ENCODE measurements around the gene SPATA20. TPM values are rescaled to one million over a fixed set of nuclear protein-coding genes. Genes with fewer than 3 reads are reported as not detected.

SPATA20 gene
- total RNA-seq, 4 donors from 2014 or later = 116 to 437 (median 228) TPM

DNA sequence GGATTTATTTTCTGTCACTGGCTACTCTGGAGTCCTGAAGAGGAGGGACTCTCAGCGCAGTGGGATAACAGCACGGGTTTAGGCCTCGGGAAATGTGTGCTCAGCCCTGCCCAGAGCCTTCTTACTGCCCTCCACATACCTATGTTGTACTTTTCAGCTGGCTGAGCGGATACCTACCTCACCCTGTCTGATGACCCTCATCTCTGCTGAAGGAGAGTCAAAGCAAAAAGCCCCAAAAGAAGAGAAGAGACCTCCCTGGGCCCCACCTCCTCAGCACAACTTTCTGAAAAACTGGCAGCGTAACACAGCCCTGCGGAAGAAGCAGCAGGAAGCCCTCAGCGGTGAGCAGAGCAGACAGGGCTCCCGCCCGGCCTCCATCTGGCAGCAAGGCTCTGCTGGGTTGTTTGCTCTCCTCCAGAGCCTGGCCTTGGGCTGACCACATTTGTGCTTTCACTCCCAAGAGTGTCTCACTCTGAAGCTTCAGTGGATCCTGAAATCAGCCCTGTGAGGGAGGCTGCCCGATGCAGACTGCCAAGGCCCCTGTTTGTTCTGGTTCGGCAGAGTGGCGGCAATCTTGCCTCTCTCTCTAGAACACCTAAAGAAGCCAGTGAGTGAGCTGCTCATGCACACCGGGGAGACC is 28.5 kb upstream of the SPATA20 start:
- in situ Hi-C loops (cut with MboI; ENCODE audit: low pct_ligation_motif_present in 1 of 4, low pct_unique_long_range_greater_than_20kb in 1 of 4, low sequenced_read_pairs in 3 of 4) = no loop called here
- Histone ChIP-seq H3K27ac (peak overlapping the region in 3 of 4 donors; percentile 14 to 37 (median 22)), H3K36me3 (no peaks in the 10 kb centered on the region), H3K27me3 (no peaks in the 10 kb centered on the region), H3K4me3 (no peak overlapping the region), H3K9me3 (no peaks in the 10 kb centered on the region), H3K4me1 (peaks cover 0 to 18% (median 0%) of the 10 kb centered on the region in 4 donors)
- no peak for DNase-seq
- TF ChIP-seq, protein P1, sequence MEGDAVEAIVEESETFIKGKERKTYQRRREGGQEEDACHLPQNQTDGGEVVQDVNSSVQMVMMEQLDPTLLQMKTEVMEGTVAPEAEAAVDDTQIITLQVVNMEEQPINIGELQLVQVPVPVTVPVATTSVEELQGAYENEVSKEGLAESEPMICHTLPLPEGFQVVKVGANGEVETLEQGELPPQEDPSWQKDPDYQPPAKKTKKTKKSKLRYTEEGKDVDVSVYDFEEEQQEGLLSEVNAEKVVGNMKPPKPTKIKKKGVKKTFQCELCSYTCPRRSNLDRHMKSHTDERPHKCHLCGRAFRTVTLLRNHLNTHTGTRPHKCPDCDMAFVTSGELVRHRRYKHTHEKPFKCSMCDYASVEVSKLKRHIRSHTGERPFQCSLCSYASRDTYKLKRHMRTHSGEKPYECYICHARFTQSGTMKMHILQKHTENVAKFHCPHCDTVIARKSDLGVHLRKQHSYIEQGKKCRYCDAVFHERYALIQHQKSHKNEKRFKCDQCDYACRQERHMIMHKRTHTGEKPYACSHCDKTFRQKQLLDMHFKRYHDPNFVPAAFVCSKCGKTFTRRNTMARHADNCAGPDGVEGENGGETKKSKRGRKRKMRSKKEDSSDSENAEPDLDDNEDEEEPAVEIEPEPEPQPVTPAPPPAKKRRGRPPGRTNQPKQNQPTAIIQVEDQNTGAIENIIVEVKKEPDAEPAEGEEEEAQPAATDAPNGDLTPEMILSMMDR (IDR thresholded peaks at IDR 0.05) = no peak
- no peak for TF ChIP-seq POLR2A (IDR thresholded peaks at IDR 0.05)
- TF ChIP-seq POLR2AphosphoS5 (IDR thresholded peaks at IDR 0.05) = no peak
- TF ChIP-seq EP300 (IDR thresholded peaks at IDR 0.05; ENCODE audit: low read depth) = no peak
- WGBS, 2 donors (ENCODE audit: low coverage in 1 of 2) = 87% methylated on average over 13 of the region's 13 CpGs; no CpG with 5 or more reads in 1 of the 2 donors
- intact Hi-C loops (cut with DNase I; ENCODE audit: low total_unique reads) = no loop called here

DNA sequence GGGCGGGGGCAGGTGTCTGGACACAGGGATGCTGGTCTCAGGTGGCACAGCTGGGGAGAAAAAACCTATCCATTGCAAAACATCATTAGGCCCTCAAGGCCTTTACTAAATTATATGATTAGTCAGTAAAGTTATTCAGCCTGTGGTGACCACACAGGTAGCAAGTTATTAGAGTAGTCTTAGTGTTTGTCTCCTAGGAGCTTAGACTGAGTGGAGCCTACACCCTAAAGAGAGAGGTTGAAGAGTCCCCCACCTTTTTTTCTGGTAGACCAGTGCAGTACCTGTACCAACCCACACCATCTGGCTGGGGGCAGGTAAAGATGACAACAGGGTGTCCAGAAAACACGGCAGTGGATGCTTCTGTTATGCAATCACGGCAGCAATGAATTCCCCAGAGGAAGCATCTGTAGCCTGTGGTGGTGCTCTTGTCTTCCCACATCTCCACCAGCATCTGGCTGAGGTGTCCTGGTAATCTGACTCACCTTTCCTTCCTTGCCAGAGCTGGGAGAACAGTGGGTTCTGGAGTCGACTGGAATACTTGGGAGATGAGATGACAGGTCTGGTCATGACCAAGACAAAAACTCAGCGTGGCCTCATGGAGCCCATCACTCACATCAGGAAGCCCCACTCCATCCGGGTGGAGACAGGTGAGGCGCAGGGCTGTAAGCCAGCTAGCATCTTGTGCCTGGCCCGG is 27.7 kb upstream of the SPATA20 start:
- peaks cover 0 to 18% (median 0%) of the 10 kb centered on the region in 4 donors for H3K4me1 ChIP-seq
- H3K27me3 ChIP-seq = no peaks in the 10 kb centered on the region
- in situ Hi-C loops (cut with MboI; ENCODE audit: low pct_ligation_motif_present in 1 of 4, low pct_unique_long_range_greater_than_20kb in 1 of 4, low sequenced_read_pairs in 3 of 4) = no loop called here
- no peaks in the 10 kb centered on the region for H3K9me3 ChIP-seq
- 84 to 91% methylated on average over 5 to 8 of the region's 8 CpGs for WGBS, 2 donors (ENCODE audit: low coverage in 1 of 2)
- peak overlapping the region in 2 of 4 donors; percentile 14 to 22 for H3K27ac ChIP-seq
- no peak for DNase-seq
- no peak overlapping the region for H3K4me3 ChIP-seq
- intact Hi-C loops (cut with DNase I; ENCODE audit: low total_unique reads) = no loop called here
- H3K36me3 ChIP-seq = no peaks in the 10 kb centered on the region
- TF ChIP-seq POLR2AphosphoS5 (IDR thresholded peaks at IDR 0.05) = no peak
- TF ChIP-seq, protein P1 (IDR thresholded peaks at IDR 0.05) = no peak
- no peak for TF ChIP-seq POLR2A (IDR thresholded peaks at IDR 0.05)
- no peak for TF ChIP-seq EP300 (IDR thresholded peaks at IDR 0.05; ENCODE audit: low read depth)

DNA sequence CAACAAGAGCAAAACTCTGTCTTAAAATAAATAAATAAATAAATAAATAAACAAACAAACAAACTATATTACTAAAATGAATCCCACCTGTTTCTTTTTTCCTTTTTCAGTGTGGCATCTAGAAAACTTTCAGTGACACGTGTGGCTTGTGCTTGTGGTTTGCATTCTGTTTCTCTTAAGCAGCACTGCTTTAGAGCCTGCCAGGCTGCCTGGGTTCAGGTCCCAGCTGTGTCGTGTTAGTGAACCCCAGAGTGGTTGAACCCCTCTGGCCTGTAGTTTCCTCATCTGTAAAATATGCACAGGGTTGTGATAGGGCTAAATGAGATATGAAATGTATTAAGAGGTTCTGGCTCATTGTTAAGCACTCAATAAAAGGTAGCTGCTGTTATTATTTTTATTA is 26.5 kb upstream of the SPATA20 start:
- Histone ChIP-seq H3K27ac (no peak overlapping the region), H3K4me1 (peaks cover 0 to 16% (median 0%) of the 10 kb centered on the region in 4 donors), H3K4me3 (no peak overlapping the region), H3K9me3 (no peaks in the 10 kb centered on the region), H3K27me3 (no peaks in the 10 kb centered on the region), H3K36me3 (no peaks in the 10 kb centered on the region)
- WGBS, 2 donors (ENCODE audit: low coverage in 1 of 2) = 73 to 83% methylated on average over 1 to 2 of the region's 2 CpGs
- TF ChIP-seq EP300 (IDR thresholded peaks at IDR 0.05; ENCODE audit: low read depth) = no peak
- TF ChIP-seq, protein P1 (IDR thresholded peaks at IDR 0.05) = no peak
- TF ChIP-seq POLR2AphosphoS5 (IDR thresholded peaks at IDR 0.05) = no peak
- TF ChIP-seq POLR2A (IDR thresholded peaks at IDR 0.05) = no peak
- in situ Hi-C loops (cut with MboI; ENCODE audit: low pct_ligation_motif_present in 1 of 4, low pct_unique_long_range_greater_than_20kb in 1 of 4, low sequenced_read_pairs in 3 of 4) (no loop called here), intact Hi-C loops (cut with DNase I; ENCODE audit: low total_unique reads) (no loop called here)
- no peak for DNase-seq

DNA sequence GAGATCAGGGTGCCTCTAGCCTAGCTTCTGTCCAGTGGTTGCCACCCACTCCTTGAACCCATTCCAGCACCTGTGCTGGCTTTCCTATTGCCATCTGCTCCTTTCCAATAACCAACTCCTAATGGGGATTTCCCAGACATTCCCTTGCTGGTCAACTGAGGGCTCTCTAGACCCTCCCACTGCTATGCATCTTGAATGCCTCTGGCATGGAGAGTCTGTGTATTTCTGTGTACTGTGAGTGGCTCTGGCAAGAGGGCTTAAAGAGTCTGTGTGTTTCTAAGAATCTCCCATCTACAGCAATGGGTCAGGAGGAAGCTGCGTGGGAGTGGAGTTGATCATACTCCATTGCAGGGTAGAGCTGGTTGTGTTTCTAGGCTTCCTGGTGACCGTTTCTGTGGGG is 25.5 kb upstream of the SPATA20 start:
- 80% methylated on average over 2 of the region's 2 CpGs; no CpG with 5 or more reads in 1 of the 2 donors for WGBS, 2 donors (ENCODE audit: low coverage in 1 of 2)
- TF ChIP-seq POLR2AphosphoS5 (IDR thresholded peaks at IDR 0.05) = no peak
- Histone ChIP-seq H3K27me3 (no peaks in the 10 kb centered on the region), H3K36me3 (no peaks in the 10 kb centered on the region), H3K4me1 (peaks cover 0 to 14% (median 0%) of the 10 kb centered on the region in 4 donors), H3K4me3 (no peak overlapping the region), H3K27ac (no peak overlapping the region), H3K9me3 (no peaks in the 10 kb centered on the region)
- in situ Hi-C loops (cut with MboI; ENCODE audit: low pct_ligation_motif_present in 1 of 4, low pct_unique_long_range_greater_than_20kb in 1 of 4, low sequenced_read_pairs in 3 of 4) (no loop called here), intact Hi-C loops (cut with DNase I; ENCODE audit: low total_unique reads) (no loop called here)
- no peak for DNase-seq
